ENCODE measurements around the gene NCKAP5.

- TF ChIP-seq TAF1 (IDR thresholded peaks at IDR 0.05; ENCODE audit: low read depth) (no peak), REST (IDR thresholded peaks at IDR 0.05; ENCODE audit: low read depth) (no peak), MAX (IDR thresholded peaks at IDR 0.05) (no peak), CEBPB (IDR thresholded peaks at IDR 0.05) (no peak), FOXM1 (IDR thresholded peaks at IDR 0.05; ENCODE audit: borderline replicate concordance, low read depth) (no peak), CREB1 (IDR thresholded peaks at IDR 0.05; ENCODE audit: low read depth) (no peak), YY1 (IDR thresholded peaks at IDR 0.05; ENCODE audit: low read depth) (no peak), USF1 (IDR thresholded peaks at IDR 0.05) (no peak), EGR1 (IDR thresholded peaks at IDR 0.05) (no peak)
Observed at GRCh38 chr2:133553838-133554408, 14.3 kb downstream of the NCKAP5 start.
